ENCODE results near the gene TSPYL2.

- TF ChIP-seq CTCF (IDR thresholded peaks at IDR 0.05; ENCODE audit: low read depth, low read length, poor library complexity, severe bottlenecking) (no peak), EZH2phosphoT487 (IDR thresholded peaks at IDR 0.05; ENCODE audit: borderline replicate concordance, low read length) (no peak)
These were observed 51.2 kb downstream of the TSPYL2 start for GRCh38 chrX:53133400-53133799.
